ENCODE data around the gene SMIM24. TPM values are rescaled to one million over a fixed set of nuclear protein-coding genes. Genes with fewer than 3 reads are reported as not detected.

The SMIM24 gene
- total and polyA plus RNA-seq, 2 donors (not counting 1 experiment from before 2014, with no cell fraction given), result not detected

DNA sequence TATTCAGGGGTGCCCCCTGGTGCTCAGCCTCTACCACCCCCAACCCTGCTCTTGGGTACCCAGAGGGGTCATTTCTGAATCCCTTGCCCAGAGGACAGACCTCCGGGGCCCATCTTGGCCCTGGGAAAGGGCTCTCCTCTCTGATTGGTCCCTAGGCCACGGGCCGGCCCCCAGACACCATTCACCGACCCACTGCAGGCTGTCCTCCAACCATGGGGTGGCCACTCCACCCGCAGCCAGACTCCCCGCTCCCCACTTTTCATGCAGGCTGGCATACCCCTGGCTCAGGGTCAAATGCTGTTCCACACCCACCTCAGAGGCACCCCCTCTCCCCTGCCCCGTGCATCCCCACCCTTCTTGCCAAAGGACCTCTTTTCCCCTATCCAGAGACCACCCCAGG is 14.8 kb downstream of the SMIM24 start:
- no peak overlapping the region for H3K4me3 Mint-ChIP-seq
- POLR2A ChIA-PET, result no interaction called here
- no peak overlapping the region for H3K4me2 ChIP-seq (replicated peaks; ENCODE audit: low read depth, low read length, poor library complexity, severe bottlenecking)
- no peaks in the 10 kb centered on the region for H3K4me1 Mint-ChIP-seq
- ATAC-seq (ENCODE audit: low read depth) (no peak), DNase-seq (no peak)
- no peak overlapping the region for H3K27ac ChIP-seq (ENCODE audit: low read length in 2 of 2)
- no peaks in the 10 kb centered on the region for H4K20me1 ChIP-seq (ENCODE audit: control insufficient read depth, insufficient read depth, low read length, poor library complexity, severe bottlenecking)
- no peak overlapping the region for H3K4me3 ChIP-seq (ENCODE audit: control extremely low read depth in 1 of 5, extremely low read depth in 1 of 5, insufficient read depth in 1 of 5, low read depth in 2 of 5, low read length in 4 of 5)
- WGBS (ENCODE audit: insufficient coverage), result 98% methylated on average over 7 of the region's 7 CpGs
- H3K9me3 ChIP-seq (ENCODE audit: control extremely low read depth in 1 of 3, control insufficient read depth in 2 of 3, insufficient read depth in 1 of 3, low read length in 2 of 3), result peaks cover 0 to 11% (median 3%) of the 10 kb centered on the region in 3 donors
- no peaks in the 10 kb centered on the region for H3K36me3 ChIP-seq (replicated peaks in 1 of 2; ENCODE audit: control extremely low read depth in 1 of 2, control insufficient read depth in 1 of 2, extremely low read depth in 1 of 2, insufficient read depth in 2 of 2, low read length in 1 of 2)
- CTCF ChIA-PET, result no interaction called here
- H3K4me1 ChIP-seq (ENCODE audit: control insufficient read depth in 2 of 2, insufficient read depth in 2 of 2, low read length in 2 of 2), result no peaks in the 10 kb centered on the region
- no peak overlapping the region for H2AFZ ChIP-seq (ENCODE audit: insufficient read depth, low read depth, low read length, poor library complexity, severe bottlenecking)
- H3K27ac Mint-ChIP-seq, result no peak overlapping the region
- no peaks in the 10 kb centered on the region for H3K79me2 ChIP-seq (ENCODE audit: control insufficient read depth, insufficient read depth, low read length)
- intact Hi-C loops (cut with micrococcal nuclease), result no loop called here
- no peak overlapping the region for H3K9ac ChIP-seq (ENCODE audit: low read length)
- H3K27me3 Mint-ChIP-seq, result peaks cover 1% of the 10 kb centered on the region
- no peak for TF ChIP-seq CTCF (IDR thresholded peaks at IDR 0.05)
- TF ChIP-seq EZH2 (IDR thresholded peaks at IDR 0.05; ENCODE audit: borderline replicate concordance, insufficient read depth, low read depth, low read length, poor library complexity, severe bottlenecking), result no peak
- H3K9me3 Mint-ChIP-seq (ENCODE audit: insufficient read depth), result peaks cover 3% of the 10 kb centered on the region
- no peaks in the 10 kb centered on the region for H3K27me3 ChIP-seq (replicated peaks in 1 of 4; ENCODE audit: control extremely low read depth in 1 of 4, control insufficient read depth in 3 of 4, insufficient read depth in 4 of 4, low read length in 3 of 4)

- Histone ChIP-seq H3K9ac (ENCODE audit: low read length) (no peak overlapping the region), H3K36me3 (replicated peaks in 1 of 2; ENCODE audit: control extremely low read depth in 1 of 2, control insufficient read depth in 1 of 2, extremely low read depth in 1 of 2, insufficient read depth in 2 of 2, low read length in 1 of 2) (no peaks in the 10 kb centered on the region), H3K27me3 (replicated peaks in 1 of 4; ENCODE audit: control extremely low read depth in 1 of 4, control insufficient read depth in 3 of 4, insufficient read depth in 4 of 4, low read length in 3 of 4) (no peaks in the 10 kb centered on the region), H3K4me3 (ENCODE audit: control extremely low read depth in 1 of 5, extremely low read depth in 1 of 5, insufficient read depth in 1 of 5, low read depth in 2 of 5, low read length in 4 of 5) (no peak overlapping the region), H3K27ac (ENCODE audit: low read length in 2 of 2) (no peak overlapping the region), H3K4me1 (ENCODE audit: control insufficient read depth in 2 of 2, insufficient read depth in 2 of 2, low read length in 2 of 2) (no peaks in the 10 kb centered on the region), H3K9me3 (ENCODE audit: control extremely low read depth in 1 of 3, control insufficient read depth in 2 of 3, insufficient read depth in 1 of 3, low read length in 2 of 3) (peaks cover 0 to 11% (median 3%) of the 10 kb centered on the region in 3 donors), H3K4me2 (replicated peaks; ENCODE audit: low read depth, low read length, poor library complexity, severe bottlenecking) (no peak overlapping the region), H4K20me1 (ENCODE audit: control insufficient read depth, insufficient read depth, low read length, poor library complexity, severe bottlenecking) (no peaks in the 10 kb centered on the region), H3K79me2 (ENCODE audit: control insufficient read depth, insufficient read depth, low read length) (no peaks in the 10 kb centered on the region), H2AFZ (ENCODE audit: insufficient read depth, low read depth, low read length, poor library complexity, severe bottlenecking) (no peak overlapping the region)
- DNase-seq (no peak), ATAC-seq (ENCODE audit: low read depth) (no peak)
- no peaks in the 10 kb centered on the region for H3K27me3 Mint-ChIP-seq
- intact Hi-C loops (cut with micrococcal nuclease), result no loop called here
- ChIA-PET POLR2A (no interaction called here), CTCF (interaction anchor here (0.7 kb wide), 2 partner anchors 157 to 206 kb away, joined by 3 to 4 read pairs; no protein-coding TSS in a partner anchor)
- no peak for TF ChIP-seq CTCF (IDR thresholded peaks at IDR 0.05)
- no peak for TF ChIP-seq EZH2 (IDR thresholded peaks at IDR 0.05; ENCODE audit: borderline replicate concordance, insufficient read depth, low read depth, low read length, poor library complexity, severe bottlenecking)
- peaks cover 3% of the 10 kb centered on the region for H3K9me3 Mint-ChIP-seq (ENCODE audit: insufficient read depth)
- H3K4me3 Mint-ChIP-seq, result no peak overlapping the region
- no peaks in the 10 kb centered on the region for H3K4me1 Mint-ChIP-seq
- 94% methylated on average over 18 of the region's 31 CpGs for WGBS (ENCODE audit: insufficient coverage)
- no peak overlapping the region for H3K27ac Mint-ChIP-seq
Observed at GRCh38 chr19:3464587-3465235, 15.6 kb downstream of the SMIM24 start.

Measured in B cell (primary cell).